ENCODE results near the gene RAB30. TPM values are rescaled to one million over a fixed set of nuclear protein-coding genes. Genes with fewer than 3 reads are reported as not detected.

RAB30 gene
- total and polyA plus RNA-seq, 2 donors: 12.0 to 34.2 TPM

DNA sequence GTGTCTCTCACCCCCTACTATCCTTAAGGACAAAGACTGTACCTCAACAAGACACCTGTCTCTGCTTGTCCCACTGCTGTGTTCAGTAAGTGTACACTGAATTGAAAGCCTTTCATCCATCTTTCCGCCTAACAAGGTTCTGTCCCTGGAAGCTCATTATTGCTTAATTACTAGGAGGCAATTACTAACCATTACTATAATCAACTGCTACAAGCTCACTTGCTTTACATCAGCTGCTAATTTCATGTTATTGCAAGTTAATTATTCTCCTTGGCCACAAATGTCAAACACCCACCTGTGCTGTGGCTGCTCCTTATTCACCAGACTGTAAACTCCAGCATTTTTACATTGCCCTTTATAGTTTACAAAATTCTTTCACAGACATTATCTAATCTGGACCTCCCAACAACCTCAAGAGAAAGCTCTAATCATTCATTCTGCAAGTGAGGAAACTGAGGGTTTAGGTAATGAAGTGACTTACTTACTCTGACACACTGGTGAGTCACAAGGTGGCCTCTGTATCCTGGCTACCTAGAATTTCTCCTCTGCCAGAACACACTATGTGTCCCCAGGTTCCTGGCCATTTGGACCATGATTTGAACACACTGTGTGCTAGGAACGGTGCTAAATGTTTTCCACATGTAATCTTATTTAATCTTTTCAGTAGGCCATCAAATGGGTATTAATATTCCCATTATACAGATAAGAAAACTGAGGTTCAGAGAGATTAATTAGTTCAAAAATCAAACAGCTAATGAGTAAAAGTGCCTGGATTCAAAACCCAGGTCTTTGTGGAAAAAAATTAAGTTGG is 66.7 kb downstream of the RAB30 start:
- Histone ChIP-seq H3K36me3 (ENCODE audit: insufficient read depth) (no peaks in the 10 kb centered on the region), H3K4me1 (ENCODE audit: insufficient read depth) (no peaks in the 10 kb centered on the region), H3K27ac (ENCODE audit: low read depth) (no peak overlapping the region), H3K4me3 (ENCODE audit: low read depth, low read length) (no peak overlapping the region)
- 98% methylated on average over 2 of the region's 2 CpGs for WGBS
- DNase-seq (ENCODE audit: extremely low spot score): no peak

DNA sequence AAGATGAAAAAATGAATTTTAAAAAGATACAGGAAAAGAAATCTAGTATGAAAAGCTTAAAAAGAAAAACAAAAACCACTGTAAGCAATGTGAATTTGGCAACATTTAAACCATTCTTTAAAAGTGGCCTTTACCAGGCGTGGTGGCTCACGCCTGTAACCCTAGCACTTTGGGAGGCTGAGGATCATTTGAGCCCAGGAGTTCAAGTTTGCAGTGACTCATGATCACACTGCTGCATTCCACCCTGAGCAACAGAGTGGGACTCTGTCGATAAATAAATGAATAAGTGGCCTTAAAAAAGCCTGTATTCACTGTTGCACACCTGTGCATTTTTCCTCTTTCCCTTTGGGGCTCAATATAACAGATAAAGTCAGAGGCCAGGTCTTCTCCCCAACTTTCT is 69.2 kb downstream of the RAB30 start:
- no peak overlapping the region for H3K4me3 ChIP-seq (ENCODE audit: low read depth, low read length)
- no peak for DNase-seq (ENCODE audit: extremely low spot score)
- no peak overlapping the region for H3K27ac ChIP-seq (ENCODE audit: low read depth)
- WGBS: 99% methylated on average over 3 of the region's 3 CpGs
- H3K4me1 ChIP-seq (ENCODE audit: insufficient read depth): no peaks in the 10 kb centered on the region
- H3K36me3 ChIP-seq (ENCODE audit: insufficient read depth): no peaks in the 10 kb centered on the region

DNA sequence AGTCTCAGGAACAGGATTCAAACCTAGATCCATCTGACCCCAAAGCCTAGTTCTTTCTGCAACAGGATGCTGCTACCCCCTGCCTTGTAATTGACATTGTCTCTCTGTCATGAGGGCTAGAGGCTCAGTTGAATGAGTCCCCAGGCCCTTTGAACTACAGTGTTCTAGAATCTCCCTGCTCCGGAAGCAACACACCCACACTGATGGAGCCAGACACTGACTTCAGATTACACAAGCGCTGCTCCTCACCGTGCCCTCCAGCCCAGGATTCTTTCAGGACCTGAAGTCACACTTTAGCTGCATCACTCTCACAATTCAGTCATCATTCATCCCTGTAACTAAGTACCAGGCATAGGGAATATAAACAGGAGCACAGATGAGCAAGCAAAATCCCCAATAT is 69.6 kb downstream of the RAB30 start:
- no peak for DNase-seq (ENCODE audit: extremely low spot score)
- H3K4me1 ChIP-seq (ENCODE audit: insufficient read depth): no peaks in the 10 kb centered on the region
- H3K4me3 ChIP-seq (ENCODE audit: low read depth, low read length): no peak overlapping the region
- H3K36me3 ChIP-seq (ENCODE audit: insufficient read depth): no peaks in the 10 kb centered on the region
- no peak overlapping the region for H3K27ac ChIP-seq (ENCODE audit: low read depth)
- WGBS: 76% methylated on average over 3 of the region's 3 CpGs

DNA sequence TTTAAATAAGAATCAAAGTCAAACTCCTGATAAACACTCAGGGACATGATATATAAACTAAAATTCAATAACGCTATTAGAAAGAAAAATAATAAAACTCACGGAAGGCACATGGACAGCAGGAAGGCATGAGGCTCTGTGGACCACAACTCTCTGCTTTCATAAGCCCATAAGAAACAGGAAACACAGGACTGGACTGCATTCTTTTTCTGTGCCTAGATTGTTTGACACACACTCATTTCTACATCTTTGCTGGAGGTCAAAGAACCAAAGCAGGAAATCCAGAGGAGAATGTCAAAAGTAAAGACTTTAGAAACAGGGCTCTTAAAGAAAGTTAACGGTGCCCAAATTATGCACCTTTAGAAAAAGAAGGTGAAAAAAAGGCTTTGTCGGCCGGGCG is 71.3 kb downstream of the RAB30 start:
- Histone ChIP-seq H3K36me3 (ENCODE audit: insufficient read depth) (no peaks in the 10 kb centered on the region), H3K4me3 (ENCODE audit: low read depth, low read length) (no peak overlapping the region), H3K27ac (ENCODE audit: low read depth) (no peak overlapping the region), H3K4me1 (ENCODE audit: insufficient read depth) (no peaks in the 10 kb centered on the region)
- DNase-seq (ENCODE audit: extremely low spot score): no peak
- 96% methylated on average over 6 of the region's 6 CpGs for whole genome bisulfite sequencing

DNA sequence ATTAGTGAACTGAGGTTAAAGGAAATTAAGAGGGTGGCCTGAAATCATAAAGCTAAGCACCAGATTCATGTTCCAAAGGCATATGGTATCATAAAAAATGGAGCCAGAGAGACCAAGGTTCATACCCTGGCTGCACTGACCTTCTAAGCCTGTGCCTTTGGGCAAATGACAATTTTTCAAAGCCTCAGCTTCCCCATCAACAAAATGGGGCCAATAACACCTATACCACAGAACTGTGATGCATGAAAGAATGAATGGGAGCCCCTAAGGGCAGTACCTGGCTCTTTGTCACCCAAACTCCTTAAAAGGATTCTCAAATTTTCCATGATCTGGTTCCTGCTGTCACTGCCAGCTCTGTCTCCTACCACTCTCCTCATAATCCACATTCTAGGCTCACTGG is 72.5 kb downstream of the RAB30 start:
- Histone ChIP-seq H3K4me3 (ENCODE audit: low read depth, low read length) (no peak overlapping the region), H3K27ac (ENCODE audit: low read depth) (no peak overlapping the region), H3K36me3 (ENCODE audit: insufficient read depth) (no peaks in the 10 kb centered on the region), H3K4me1 (ENCODE audit: insufficient read depth) (no peaks in the 10 kb centered on the region)
- no peak for DNase-seq (ENCODE audit: extremely low spot score)

DNA sequence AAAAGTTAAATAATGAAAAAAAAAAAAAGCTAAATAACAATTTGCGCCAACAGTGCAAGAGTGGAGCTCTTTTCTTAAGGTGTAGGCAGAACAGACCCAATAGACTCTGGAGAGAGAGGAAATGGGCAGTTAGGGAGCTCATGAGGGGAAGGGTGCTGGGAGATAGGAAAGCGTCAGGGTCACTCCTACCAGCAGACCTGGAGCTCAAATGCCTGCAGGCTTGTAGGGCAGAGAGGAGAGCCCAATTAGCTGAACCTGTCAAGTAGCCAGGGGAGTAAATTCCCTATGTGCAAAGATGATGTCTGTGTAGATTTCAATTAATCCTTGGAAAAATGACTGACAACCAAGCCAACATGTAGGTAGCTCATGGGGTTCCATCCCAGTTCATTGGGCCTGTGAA is 73.0 kb downstream of the RAB30 start:
- H3K4me3 ChIP-seq (ENCODE audit: low read depth, low read length): no peak overlapping the region
- no peak overlapping the region for H3K27ac ChIP-seq (ENCODE audit: low read depth)
- no peaks in the 10 kb centered on the region for H3K4me1 ChIP-seq (ENCODE audit: insufficient read depth)
- WGBS: over 99% methylated on average over 2 of the region's 2 CpGs
- H3K36me3 ChIP-seq (ENCODE audit: insufficient read depth): no peaks in the 10 kb centered on the region
- no peak for DNase-seq (ENCODE audit: extremely low spot score)

DNA sequence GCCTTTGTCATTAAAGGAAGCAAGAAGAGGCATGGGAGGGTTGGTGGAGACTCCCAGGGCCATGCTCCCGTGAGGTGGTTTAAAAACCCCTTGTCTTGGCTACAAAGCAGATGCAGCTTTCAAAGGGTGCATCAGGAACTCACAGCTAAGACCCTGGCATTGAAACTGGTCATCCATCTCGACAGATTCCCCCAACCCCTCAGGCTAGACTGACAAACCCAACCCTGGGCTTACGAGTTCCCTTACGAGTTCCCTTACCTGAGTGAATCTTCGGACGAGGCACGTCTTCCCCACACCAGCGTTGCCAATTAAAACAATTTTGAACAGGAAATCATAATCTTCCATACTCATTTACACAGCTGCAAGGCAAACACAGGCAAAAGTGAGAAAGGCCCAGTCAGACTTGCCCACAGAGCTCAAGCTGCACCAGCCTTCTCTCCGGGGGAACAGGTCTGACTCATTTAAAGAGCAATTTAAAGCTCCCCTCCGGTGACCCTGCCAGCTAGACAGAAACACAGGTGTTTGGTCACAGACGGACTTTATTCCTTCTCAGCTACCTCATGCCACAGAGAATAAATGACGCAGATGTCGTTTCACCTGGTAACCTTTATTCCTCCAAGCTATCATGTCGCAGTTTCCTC is 74.6 kb downstream of the RAB30 start:
- H3K4me3 ChIP-seq (ENCODE audit: low read depth, low read length): no peak overlapping the region
- no peaks in the 10 kb centered on the region for H3K36me3 ChIP-seq (ENCODE audit: insufficient read depth)
- H3K4me1 ChIP-seq (ENCODE audit: insufficient read depth): no peaks in the 10 kb centered on the region
- 88% methylated on average over 14 of the region's 14 CpGs for WGBS
- no peak overlapping the region for H3K27ac ChIP-seq (ENCODE audit: low read depth)
- no peak for DNase-seq (ENCODE audit: extremely low spot score)

DNA sequence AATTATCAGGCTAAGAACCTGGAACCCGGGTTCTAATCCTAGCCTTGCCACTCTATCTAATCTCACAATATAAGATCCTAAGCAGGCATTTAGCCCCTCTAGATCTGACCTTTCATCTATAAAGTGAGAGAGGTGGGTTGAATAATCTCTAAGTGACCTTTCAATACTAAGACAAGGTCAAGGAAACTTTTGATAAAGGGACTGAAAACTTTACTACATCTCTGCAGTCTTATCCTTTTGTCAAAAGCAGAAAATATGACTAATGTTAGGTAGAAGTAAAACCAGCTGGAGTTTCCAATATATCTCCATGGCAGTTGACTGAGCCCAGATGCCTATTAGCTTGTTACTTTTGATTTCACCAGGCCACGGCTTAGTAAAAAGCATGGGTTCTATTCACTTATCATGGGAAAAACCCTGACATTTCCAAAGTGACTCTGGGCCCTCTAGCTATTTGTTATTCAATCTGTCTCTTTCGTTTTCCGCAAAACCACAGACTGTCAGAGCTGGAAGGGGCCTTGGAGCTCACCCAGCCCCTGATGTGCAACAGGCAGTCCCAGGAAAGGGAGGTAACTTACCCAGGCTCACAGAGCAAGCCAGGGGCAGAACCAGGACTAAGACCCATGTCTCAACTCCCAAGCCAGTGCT is 75.8 kb downstream of the RAB30 start:
- no peaks in the 10 kb centered on the region for H3K4me1 ChIP-seq (ENCODE audit: insufficient read depth)
- no peak overlapping the region for H3K4me3 ChIP-seq (ENCODE audit: low read depth, low read length)
- DNase-seq (ENCODE audit: extremely low spot score): no peak
- no peak overlapping the region for H3K27ac ChIP-seq (ENCODE audit: low read depth)
- no peaks in the 10 kb centered on the region for H3K36me3 ChIP-seq (ENCODE audit: insufficient read depth)
- WGBS: 58% methylated on average over 4 of the region's 4 CpGs

DNA sequence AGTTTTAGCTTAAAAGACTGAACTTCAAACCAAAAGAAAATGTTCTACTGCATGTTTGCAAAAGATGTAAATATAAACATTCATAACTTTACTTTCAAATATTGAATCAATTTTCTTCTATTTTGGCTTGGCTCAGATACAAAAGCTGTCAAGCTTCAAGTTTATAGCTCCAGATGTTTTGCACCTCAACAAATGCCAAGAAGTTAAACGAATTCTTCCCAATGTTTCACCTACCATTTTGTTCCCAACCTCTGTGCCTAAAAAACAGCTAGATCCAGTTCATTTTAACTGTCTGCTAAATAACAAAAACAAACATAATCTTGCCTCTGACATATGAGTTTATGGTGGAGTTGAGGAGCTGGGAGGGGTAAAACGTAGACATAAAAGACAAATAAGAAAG is 76.5 kb downstream of the RAB30 start:
- Histone ChIP-seq H3K4me1 (ENCODE audit: insufficient read depth) (no peaks in the 10 kb centered on the region), H3K27ac (ENCODE audit: low read depth) (no peak overlapping the region)

DNA sequence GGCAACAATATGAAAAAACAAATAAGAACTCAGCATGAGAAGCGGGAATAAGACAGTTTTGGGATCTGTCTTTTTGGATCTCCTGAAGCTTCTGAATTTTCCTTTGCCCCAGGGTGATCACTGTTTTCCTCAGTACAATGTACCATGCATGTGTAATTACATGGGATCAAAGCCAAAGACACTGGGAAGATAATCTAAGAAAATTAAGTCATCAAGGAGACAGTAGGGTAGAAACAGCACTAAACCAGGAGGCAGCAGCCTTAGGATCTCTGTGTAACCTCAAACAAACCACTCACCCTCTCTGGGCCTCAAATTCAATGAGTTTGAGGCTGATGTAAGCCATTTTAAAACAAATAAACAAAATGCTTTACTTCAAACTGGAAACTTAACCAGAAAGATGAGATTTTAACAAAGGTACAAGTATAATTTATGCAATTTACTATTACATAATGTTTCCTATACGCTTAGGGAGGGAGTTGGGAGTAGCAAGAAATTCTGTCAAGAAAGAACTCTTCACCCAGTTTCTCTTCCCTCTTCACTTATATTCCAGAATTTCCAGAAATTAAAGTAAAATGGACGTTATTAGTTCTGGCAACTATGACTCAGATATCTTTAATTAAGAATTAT is 77.0 kb downstream of the RAB30 start:
- H3K36me3 ChIP-seq (ENCODE audit: insufficient read depth): no peaks in the 10 kb centered on the region
- H3K4me3 ChIP-seq (ENCODE audit: low read depth, low read length): no peak overlapping the region
- WGBS: 84% methylated on average over 3 of the region's 3 CpGs
- no peak overlapping the region for H3K27ac ChIP-seq (ENCODE audit: low read depth)
- H3K4me1 ChIP-seq (ENCODE audit: insufficient read depth): no peaks in the 10 kb centered on the region
- DNase-seq (ENCODE audit: extremely low spot score): no peak

More for the DNA sequence above, 76.5 kb downstream of the RAB30 start:
- Histone ChIP-seq H3K4me3 (ENCODE audit: low read depth, low read length) (no peak overlapping the region), H3K36me3 (ENCODE audit: insufficient read depth) (no peaks in the 10 kb centered on the region)
- no peak for DNase-seq (ENCODE audit: extremely low spot score)
- WGBS: 33% methylated on average over 2 of the region's 2 CpGs

DNA sequence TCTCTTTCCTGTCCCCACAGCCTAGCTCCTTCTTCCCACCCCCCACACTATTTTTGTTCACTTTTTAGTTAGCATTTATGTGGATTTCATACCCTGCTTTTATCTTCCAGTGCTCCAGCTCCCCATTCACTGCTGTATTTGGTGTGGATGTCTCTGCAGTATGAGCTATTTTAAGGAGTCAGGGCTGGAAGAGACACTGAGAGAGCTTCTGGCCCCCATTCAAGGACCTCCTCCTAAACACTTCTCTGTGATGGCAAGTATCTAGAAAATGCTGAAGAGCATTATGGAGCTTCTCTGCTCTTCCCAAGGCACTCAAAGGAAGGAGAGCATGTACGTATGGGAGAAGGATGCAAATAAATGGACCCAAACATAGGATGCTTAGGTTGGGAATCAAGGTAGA is 79.5 kb downstream of the RAB30 start:
- H3K4me3 ChIP-seq (ENCODE audit: low read depth, low read length): no peak overlapping the region
- DNase-seq (ENCODE audit: extremely low spot score): no peak
- H3K4me1 ChIP-seq (ENCODE audit: insufficient read depth): no peaks in the 10 kb centered on the region
- WGBS: 62% methylated on average over 1 of the region's 1 CpG
- no peaks in the 10 kb centered on the region for H3K36me3 ChIP-seq (ENCODE audit: insufficient read depth)
- H3K27ac ChIP-seq (ENCODE audit: low read depth): no peak overlapping the region

DNA sequence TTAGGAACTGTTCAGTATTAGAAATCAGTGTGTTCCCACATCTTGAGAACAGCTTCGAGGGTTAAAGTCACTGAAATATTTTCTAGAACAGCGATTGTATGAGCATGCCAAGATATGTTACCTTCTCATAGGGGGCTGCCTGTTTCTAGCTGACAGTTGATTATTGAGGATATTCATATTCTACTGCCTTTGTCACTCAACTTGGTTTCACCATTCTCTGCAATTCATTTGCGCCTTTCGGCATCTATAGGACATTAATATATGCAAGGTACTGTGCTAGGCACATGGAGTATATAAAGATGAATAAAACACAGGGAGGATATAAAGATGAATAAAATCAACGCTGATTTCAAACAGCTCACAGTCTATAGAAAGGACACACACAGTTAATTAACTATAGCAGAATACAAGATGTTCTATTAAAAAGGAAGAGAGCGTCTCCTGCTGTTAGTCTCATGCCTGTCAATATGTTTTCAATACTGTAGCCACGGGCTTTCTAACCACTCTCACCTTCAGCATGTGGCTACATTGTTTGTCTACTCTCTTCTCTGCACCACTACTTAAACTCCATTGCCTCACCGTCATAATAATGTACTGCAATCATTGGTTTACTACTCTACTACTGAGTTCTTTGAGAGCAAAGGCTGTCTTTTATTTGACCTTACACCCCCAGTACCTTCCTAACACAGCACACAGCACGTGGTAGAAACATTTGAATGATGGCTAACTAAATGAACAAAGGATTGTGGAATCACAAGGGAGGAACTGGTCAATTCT is 81.9 kb downstream of the RAB30 start:
- no peak overlapping the region for H3K4me3 ChIP-seq (ENCODE audit: low read depth, low read length)
- no peak overlapping the region for H3K27ac ChIP-seq (ENCODE audit: low read depth)
- H3K36me3 ChIP-seq (ENCODE audit: insufficient read depth): no peaks in the 10 kb centered on the region
- H3K4me1 ChIP-seq (ENCODE audit: insufficient read depth): no peaks in the 10 kb centered on the region
- 82% methylated on average over 9 of the region's 9 CpGs for WGBS
- no peak for DNase-seq (ENCODE audit: extremely low spot score)

DNA sequence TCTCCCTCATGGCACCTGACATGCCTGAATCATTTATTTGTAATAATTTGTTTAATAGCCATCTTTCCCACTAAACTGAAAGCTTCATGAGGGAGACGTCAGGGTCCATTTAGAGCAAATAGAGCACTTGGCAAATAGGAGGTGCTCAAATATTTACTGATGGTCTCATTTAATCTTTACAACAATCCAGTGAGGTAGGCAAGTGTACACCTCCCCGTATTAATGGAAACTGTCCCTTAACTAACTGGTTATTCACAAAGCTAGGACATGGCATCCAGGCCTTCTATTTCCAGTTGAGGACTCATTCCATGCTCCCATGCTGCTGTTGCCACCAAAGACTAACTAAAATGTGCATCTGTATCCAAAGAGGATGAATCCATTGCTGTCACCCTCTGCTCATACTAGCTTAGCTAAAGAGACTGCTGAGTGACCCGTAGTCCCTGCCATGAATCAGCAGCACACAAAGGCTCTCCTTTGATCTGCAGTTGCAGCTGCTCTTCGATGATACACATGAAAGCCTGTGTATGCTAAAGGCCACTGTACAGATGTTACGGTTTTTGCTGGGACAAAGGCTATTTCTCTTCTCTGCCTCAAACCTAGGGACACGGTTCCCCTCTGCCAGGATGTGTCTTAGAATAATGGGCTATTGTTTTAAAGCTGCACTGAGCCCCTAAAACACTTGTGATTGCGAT is 82.6 kb downstream of the RAB30 start:
- H3K36me3 ChIP-seq (ENCODE audit: insufficient read depth): no peaks in the 10 kb centered on the region
- no peak overlapping the region for H3K27ac ChIP-seq (ENCODE audit: low read depth)
- no peaks in the 10 kb centered on the region for H3K4me1 ChIP-seq (ENCODE audit: insufficient read depth)
- no peak overlapping the region for H3K4me3 ChIP-seq (ENCODE audit: low read depth, low read length)
- WGBS: 76% methylated on average over 7 of the region's 7 CpGs
- no peak for DNase-seq (ENCODE audit: extremely low spot score)

Data from urinary bladder (tissue), 4 donors.